IMR-90 (cell line): Measurements from ENCODE around the gene F12. TPM values are rescaled to one million over a fixed set of nuclear protein-coding genes. Genes with fewer than 3 reads are reported as not detected.

Experiments used
- ATAC-seq: fragments of 200-7000 bp; cut with Tn5 transposase; 2 replicates; pipeline ENCODE4 v1.9.1; 2020; ENCODE audit warnings: low read depth, mild to moderate bottlenecking, moderate library complexity
- BruUV-seq: library from RNA; stranded (reverse); fragments of 400-500 nt; replicated peaks from 2 replicates; lab custom pipeline; 2021; lab: Mats Ljungman, UMichigan
- CTCF ChIA-PET: fragments of 300-600 bp; formaldehyde crosslinking; extraction: SDS; loops from one replicate; lab custom pipeline; 2021; ENCODE audit warnings: antibody characterized with exemption; lab: Yijun Ruan, JAX
- POLR2A ChIA-PET: fragments of 300-600 bp; sonication (Branson Sonifier 250); formaldehyde crosslinking; loops from one replicate; lab custom pipeline; 2022; ENCODE audit warnings: antibody characterized with exemption; ENCODE audit not compliant: unreplicated experiment; lab: Charles Lee
- DNase-seq: peaks from one replicate; pipeline ENCODE4 v3.0.0; 2013
- H2AFZ ChIP-seq: replicated peaks from 2 replicates; pipeline ENCODE3; 2013; ENCODE audit warnings: low read length, mild to moderate bottlenecking; ENCODE audit not compliant: poor library complexity
- H2AK5ac ChIP-seq: 2 replicates; pipeline ENCODE4 v1.6.1; 2013; ENCODE audit warnings: low read depth, low read length, inconsistent platforms
- H2AK9ac ChIP-seq: replicated peaks from 2 replicates; pipeline ENCODE3; 2013; ENCODE audit warnings: mild to moderate bottlenecking, low read depth, low read length, moderate library complexity; ENCODE audit not compliant: poor library complexity
- H2BK120ac ChIP-seq: 2 replicates; pipeline ENCODE4 v1.6.1; 2013; ENCODE audit warnings: low read depth, low read length, inconsistent platforms
- H2BK15ac ChIP-seq: 3 replicates; pipeline ENCODE4 v1.6.1; 2013; ENCODE audit warnings: low read depth, low read length, inconsistent platforms
- H2BK20ac ChIP-seq: 2 replicates; pipeline ENCODE4 v1.6.1; 2013; ENCODE audit warnings: low read depth, mild to moderate bottlenecking, inconsistent platforms, low read length, moderate library complexity
- H2BK5ac ChIP-seq: 2 replicates; pipeline ENCODE4 v1.6.1; 2013; ENCODE audit warnings: mild to moderate bottlenecking, low read depth, low read length, inconsistent platforms; ENCODE audit not compliant: poor library complexity, severe bottlenecking
- H3K14ac ChIP-seq: replicated peaks from 2 replicates; pipeline ENCODE4 v1.6.1; 2013; ENCODE audit warnings: low read depth, low read length, inconsistent platforms
- H3K18ac ChIP-seq: 2 replicates; pipeline ENCODE4 v1.6.1; 2013; ENCODE audit warnings: low read depth, low read length, control low read depth
- H3K23ac ChIP-seq: 2 replicates; pipeline ENCODE4 v1.6.1; 2013; ENCODE audit warnings: low read depth, low read length, inconsistent platforms
- H3K27ac ChIP-seq: 2 replicates; pipeline ENCODE4 v1.5.1; 2013; ENCODE audit warnings: mild to moderate bottlenecking, control low read depth, low read length; ENCODE audit not compliant: insufficient read depth
- H3K27me3 ChIP-seq: 2 replicates; pipeline ENCODE4 v1.6.1; 2013; ENCODE audit warnings: low read length; ENCODE audit not compliant: control insufficient read depth, insufficient read depth
- H3K36me3 ChIP-seq: 2 replicates; pipeline ENCODE4 v1.6.1; 2013; ENCODE audit warnings: low read length, mixed read lengths; ENCODE audit not compliant: control insufficient read depth, insufficient read depth
- H3K4ac ChIP-seq: 2 replicates; pipeline ENCODE4 v1.6.1; 2013; ENCODE audit warnings: low read depth, low read length, inconsistent platforms
- H3K4me1 ChIP-seq: 2 replicates; pipeline ENCODE4 v1.6.1; 2013; ENCODE audit warnings: low read length, mixed read lengths; ENCODE audit not compliant: control insufficient read depth, insufficient read depth
- H3K4me2 ChIP-seq: 2 replicates; pipeline ENCODE4 v1.6.1; 2013; ENCODE audit warnings: low read depth, mild to moderate bottlenecking, control low read depth, low read length, moderate library complexity
- H3K4me3 ChIP-seq: 2 replicates; pipeline ENCODE4 v1.5.1; 2013; ENCODE audit warnings: low read depth, mild to moderate bottlenecking, control low read depth, low read length, moderate library complexity; ENCODE audit not compliant: insufficient read depth
- H3K56ac ChIP-seq: 2 replicates; pipeline ENCODE4 v1.6.1; 2013; ENCODE audit warnings: low read length, inconsistent platforms; ENCODE audit not compliant: insufficient read depth; ENCODE audit errors: extremely low read depth
- H3K79me1 ChIP-seq, 2 experiments: 2 replicates each; pipeline ENCODE4 v1.6.1; 2013; ENCODE audit warnings: low read length in 2 of 2, inconsistent platforms in 1 of 2, low read depth in 1 of 2
- H3K9ac ChIP-seq: 2 replicates; pipeline ENCODE4 v1.6.1; 2013; ENCODE audit warnings: low read depth, low read length, control low read depth
- H3K9me1 ChIP-seq: 2 replicates; pipeline ENCODE4 v1.6.1; 2013; ENCODE audit warnings: low read length, inconsistent platforms; ENCODE audit not compliant: insufficient read depth
- H3K9me3 ChIP-seq: 2 replicates; pipeline ENCODE4 v1.6.1; 2013; ENCODE audit warnings: low read length; ENCODE audit not compliant: control insufficient read depth, insufficient read depth
- H4K20me1 ChIP-seq: 2 replicates; pipeline ENCODE4 v1.6.1; 2013; ENCODE audit warnings: low read length, inconsistent platforms; ENCODE audit not compliant: insufficient read depth
- H4K5ac ChIP-seq: 2 replicates; pipeline ENCODE4 v1.6.1; 2013; ENCODE audit warnings: mild to moderate bottlenecking, low read depth, low read length, control low read depth
- H4K8ac ChIP-seq, 2 experiments: 2 replicates each; pipeline ENCODE4 v1.6.1; 2013; ENCODE audit warnings: low read depth in 2 of 2, low read length in 2 of 2, control low read depth in 1 of 2, inconsistent platforms in 1 of 2
- H4K91ac ChIP-seq: 2 replicates; pipeline ENCODE4 v1.6.1; 2013; ENCODE audit warnings: low read depth, low read length, inconsistent platforms; ENCODE audit not compliant: insufficient read depth
- BHLHE40 ChIP-seq: fragments of 150-350 bp; IDR thresholded peaks from 2 replicates; pipeline ENCODE4 v1.6.1; 2016; ENCODE audit warnings: mild to moderate bottlenecking, low read depth, low read length
- CEBPB ChIP-seq: IDR thresholded peaks from 2 replicates; pipeline ENCODE4 v1.6.1; 2012; ENCODE audit warnings: low read depth, low read length, improper control_type of control experiment
- CHD1 ChIP-seq: IDR thresholded peaks from 2 replicates; pipeline ENCODE4 v1.6.1; 2012; ENCODE audit warnings: low read depth, low read length, improper control_type of control experiment
- ELK1 ChIP-seq: fragments of 150-350 bp; IDR thresholded peaks from 2 replicates; pipeline ENCODE4 v1.6.1; 2016; ENCODE audit warnings: low read depth, mild to moderate bottlenecking, low read length, moderate library complexity, borderline replicate concordance
- MAFK ChIP-seq: IDR thresholded peaks from 2 replicates; pipeline ENCODE4 v1.6.1; 2012; ENCODE audit warnings: low read depth, low read length, improper control_type of control experiment
- MAZ ChIP-seq: IDR thresholded peaks from 2 replicates; pipeline ENCODE4 v1.6.1; 2012; ENCODE audit warnings: low read depth, mild to moderate bottlenecking, low read length, improper control_type of control experiment, moderate library complexity, borderline replicate concordance
- MXI1 ChIP-seq: IDR thresholded peaks from 2 replicates; pipeline ENCODE4 v1.6.1; 2012; ENCODE audit warnings: low read depth, mild to moderate bottlenecking, low read length, moderate library complexity, borderline replicate concordance
- POLR2A ChIP-seq: IDR thresholded peaks from 2 replicates; pipeline ENCODE4 v1.6.1; 2012; ENCODE audit warnings: mild to moderate bottlenecking, low read depth, low read length
- RAD21 ChIP-seq: IDR thresholded peaks from 2 replicates; pipeline ENCODE4 v1.6.1; 2012; ENCODE audit warnings: low read length, improper control_type of control experiment
- RFX5 ChIP-seq: IDR thresholded peaks from 2 replicates; pipeline ENCODE4 v1.8.0; 2012; ENCODE audit warnings: low read depth, mild to moderate bottlenecking, low read length, moderate library complexity
- SMC3 ChIP-seq: fragments of 150-350 bp; IDR thresholded peaks from 2 replicates; pipeline ENCODE4 v1.6.1; 2016; ENCODE audit warnings: low read depth, mild to moderate bottlenecking, antibody characterized with exemption, low read length, moderate library complexity
- USF2 ChIP-seq: fragments of 150-350 bp; IDR thresholded peaks from 2 replicates; pipeline ENCODE4 v1.6.1; 2017; ENCODE audit warnings: mild to moderate bottlenecking, antibody characterized with exemption, low read length, low read depth
- WGBS, 2 experiments: methylation state at CpG; one replicate each; pipeline versions ENCODE4 v1.1.5 to v1.1.7; 2013; ENCODE audit warnings: missing lambda C conversion rate in 2 of 2; ENCODE audit not compliant: insufficient read length in 1 of 2; ENCODE audit errors: extremely low coverage in 2 of 2; 5-methylcytosine and 5-hydroxymethylcytosine counted together
- dilution Hi-C: fragments of 300-500 bp; cut with HindIII; formaldehyde crosslinking; loops from one replicate; pipeline ENCODE4 v1.14.3; 2018; ENCODE audit warnings: low sequenced_read_pairs; ENCODE audit not compliant: unreplicated experiment
- in situ Hi-C: fragments of 300-500 bp; cut with MboI; formaldehyde crosslinking; loops from 3 replicates; pipeline ENCODE4 v1.14.3; 2019; ENCODE audit warnings: low sequenced_read_pairs, inconsistent platforms, mixed read lengths
- intact Hi-C: fragments of 100-400 bp; cut with micrococcal nuclease; formaldehyde crosslinking; loops from 2 replicates; pipeline ENCODE4 v1.10.0; 2022
- polyA plus RNA-seq, 3 experiments: library from polyadenylated mRNA; depleted of rRNA; stranded (reverse); fragments of >200 nt; gene quantifications; 2 replicates each; pipeline ENCODE4 v1.2.3, GENCODE V29; 2012; ENCODE audit warnings: low replicate concordance in 1 of 3
- total RNA-seq: library from RNA; depleted of rRNA; stranded (reverse); fragments of >200 nt; gene quantifications from 2 replicates; pipeline ENCODE4 v1.2.3, GENCODE V29; 2012

F12 gene
- total and polyA plus RNA-seq, 2 of the 4 experiments (the other 2 are of a cell fraction), result 0.36 to 1.2 TPM

GRCh38 chr5:177443144-177443983 lies 34.0 kb upstream of the F12 start:
- BruUV-seq, result no TSS peak
- H2BK20ac ChIP-seq, result no peak overlapping the region
- intact Hi-C loops, result no loop called here
- H3K79me1 ChIP-seq, result peaks cover 0 to 4% of the 10 kb centered on the region in 2 experiments; a peak in 1 of 4 replicates
- no peaks in the 10 kb centered on the region for H3K9me3 ChIP-seq
- no peak overlapping the region for H3K23ac ChIP-seq
- in situ Hi-C loops, result no loop called here
- peaks cover 11% of the 10 kb centered on the region; the same call in 1 of the 2 replicates for H4K20me1 ChIP-seq
- H4K91ac ChIP-seq, result no peak overlapping the region
- POLR2A ChIA-PET, result no interaction called here
- no peaks in the 10 kb centered on the region for H3K27me3 ChIP-seq
- no peak overlapping the region for H2BK5ac ChIP-seq
- CTCF ChIA-PET, result no interaction called here
- peaks cover 6% of the 10 kb centered on the region; the same call in 1 of the 2 replicates for H3K36me3 ChIP-seq
- H4K8ac ChIP-seq, result no peak overlapping the region
- no peak overlapping the region; the same call in 1 of the 2 replicates for H2AK5ac ChIP-seq
- H3K27ac ChIP-seq, result no peak overlapping the region
- peaks cover 4% of the 10 kb centered on the region; the same call in 1 of the 2 replicates for H3K9me1 ChIP-seq
- DNase-seq (no peak), ATAC-seq (no peak)
- H3K4ac ChIP-seq, result no peak overlapping the region
- H3K9ac ChIP-seq, result no peak overlapping the region
- H3K4me2 ChIP-seq, result no peak overlapping the region
- TF ChIP-seq BHLHE40, result no peak
- TF ChIP-seq CHD1, result no peak
- TF ChIP-seq MXI1, result no peak
- no peak for TF ChIP-seq SMC3
- TF ChIP-seq USF2, result no peak
- no peak for TF ChIP-seq POLR2A
- no peak for TF ChIP-seq ELK1
- no peak for TF ChIP-seq RFX5
- TF ChIP-seq CEBPB, result no peak
- TF ChIP-seq MAZ, result no peak
- no peak for TF ChIP-seq MAFK
- no peak for TF ChIP-seq RAD21
- dilution Hi-C loops, result no loop called here
- H3K56ac ChIP-seq, result no peak overlapping the region
- 100% methylated on average over 1 of the region's 15 CpGs; no CpG with 5 or more reads in 1 of the 2 experiments for WGBS, 2 experiments
- no peak overlapping the region for H3K18ac ChIP-seq
- H2AK9ac ChIP-seq, result no peak overlapping the region
- no peak overlapping the region for H4K5ac ChIP-seq
- no peak overlapping the region for H2BK15ac ChIP-seq
- H3K4me1 ChIP-seq, result peaks cover 10% of the 10 kb centered on the region
- no peak overlapping the region for H2BK120ac ChIP-seq
- H3K4me3 ChIP-seq, result no peak overlapping the region
- no peak overlapping the region for H2AFZ ChIP-seq
- no peak overlapping the region for H3K14ac ChIP-seq
